HepG2 (cell line): Measurements from ENCODE around the gene EVA1A. TPM values are rescaled to one million over a fixed set of nuclear protein-coding genes. Genes with fewer than 3 reads are reported as not detected.
A peak's percentile ranks its signal among the peaks of the same experiment; 100 is the strongest.

ENCODE experiments used
- ATAC-seq: fragments of 200-7000 bp; cut with Tn5 transposase; 3 replicates; pipeline ENCODE4 v1.9.1; 2020; ENCODE audit warnings: mild to moderate bottlenecking, moderate library complexity
- BruUV-seq: library from RNA; stranded (reverse); fragments of 400-500 nt; replicated peaks from 2 replicates; lab custom pipeline; 2021; lab: Mats Ljungman, UMichigan
- CTCF ChIA-PET: fragments of 300-600 bp; formaldehyde crosslinking; extraction: SDS; loops from one replicate; lab custom pipeline; 2021; ENCODE audit warnings: low total read pairs, inconsistent platforms, low intra/inter-chr PET ratio; lab: Yijun Ruan, JAX
- POLR2A ChIA-PET: fragments of 350-600 bp; sonication (Branson Sonifier 250); formaldehyde crosslinking; loops from one replicate; lab custom pipeline; 2020; ENCODE audit warnings: antibody characterized with exemption, inconsistent platforms; lab: Yijun Ruan, JAX
- DNase-seq: peaks from one replicate; pipeline ENCODE4 v3.0.0-alpha.2; 2015; ENCODE audit warnings: low spot score
- FAIRE-seq: peaks from 3 replicates; lab custom pipeline; 2011; peaks lifted over from hg19 to GRCh38; lab: Jason Lieb, UNC
- H2AFZ ChIP-seq: one replicate; pipeline ENCODE4 v1.6.1; 2011; ENCODE audit warnings: low read length, inconsistent platforms
- H3K27ac ChIP-seq: fragments of 300-600 bp; 3 replicates; pipeline ENCODE4 v1.8.0; 2011; ENCODE audit warnings: mixed run types, mild to moderate bottlenecking, mixed read lengths, low read length, inconsistent platforms; ENCODE audit not compliant: insufficient read depth; ENCODE audit errors: extremely low read length
- H3K27me3 ChIP-seq, 2 experiments: fragments of 200-600 bp in 1 of 2; 2 replicates in 1 of 2; 3 replicates in 1 of 2; pipeline versions ENCODE4 v1.6.0 to v1.8.0; 2011; ENCODE audit warnings: low read length in 2 of 2, mild to moderate bottlenecking in 2 of 2, moderate library complexity in 2 of 2, inconsistent platforms in 1 of 2; ENCODE audit not compliant: insufficient read depth in 2 of 2, control insufficient read depth in 1 of 2
- H3K36me3 ChIP-seq, 2 experiments: fragments of 200-600 bp in 1 of 2; replicated peaks in 1 of 2; 2 replicates in 1 of 2; 3 replicates in 1 of 2; pipeline versions ENCODE4 v1.5.1 to v1.8.0; 2011; ENCODE audit warnings: low read length in 2 of 2, inconsistent platforms in 1 of 2; ENCODE audit not compliant: insufficient read depth in 2 of 2, control insufficient read depth in 1 of 2
- H3K4me1 ChIP-seq: 2 replicates; pipeline ENCODE4 v1.5.1; 2012; ENCODE audit warnings: low read length, inconsistent platforms; ENCODE audit not compliant: insufficient read depth
- H3K4me2 ChIP-seq: 2 replicates; pipeline ENCODE4 v1.6.0; 2011; ENCODE audit warnings: low read depth, low read length, inconsistent platforms
- H3K4me3 ChIP-seq, 3 experiments: fragments of 200-600 bp in 1 of 3; sonication (generic), shearing (Covaris generic) in 1 of 3; replicated peaks in 1 of 3; 2 replicates each; pipeline ENCODE4 v1.5.1; 2011 to 2016; ENCODE audit warnings: low read length in 3 of 3, inconsistent platforms in 2 of 3, low read depth in 2 of 3, mild to moderate bottlenecking in 2 of 3, control low read depth in 1 of 3, mixed read lengths in 1 of 3; ENCODE audit not compliant: insufficient read depth in 1 of 3
- H3K79me2 ChIP-seq: one replicate; pipeline ENCODE4 v1.6.1; 2011; ENCODE audit warnings: low read length, inconsistent platforms; ENCODE audit not compliant: insufficient read depth
- H3K9ac ChIP-seq: 2 replicates; pipeline ENCODE4 v1.6.0; 2011; ENCODE audit warnings: mild to moderate bottlenecking, low read depth, low read length, inconsistent platforms; ENCODE audit not compliant: insufficient read depth
- H3K9me3 ChIP-seq: 2 replicates; pipeline ENCODE4 v1.5.1; 2012; ENCODE audit warnings: mild to moderate bottlenecking, low read length
- H4K20me1 ChIP-seq: 2 replicates; pipeline ENCODE4 v1.6.0; 2011; ENCODE audit warnings: inconsistent platforms, mild to moderate bottlenecking, low read length, moderate library complexity; ENCODE audit not compliant: insufficient read depth
- RARG ChIP-seq: sonication (generic); formaldehyde crosslinking; IDR thresholded peaks from 2 replicates; pipeline ENCODE4 v1.4.0; 2020; ENCODE audit warnings: low read depth, mild to moderate bottlenecking, missing genetic modification reagents
- RBM22 ChIP-seq: fragments of 200-400 bp; formaldehyde crosslinking; optimal IDR thresholded peaks from 2 replicates; pipeline ENCODE3; 2017; ENCODE audit warnings: mild to moderate bottlenecking, low read length, moderate library complexity
- RNF2 ChIP-seq: fragments of 450-650 bp; conservative IDR thresholded peaks from 2 replicates; pipeline ENCODE4 v1.6.1; 2016; ENCODE audit warnings: low read depth
- TEAD3 ChIP-seq: optimal IDR thresholded peaks from 2 replicates; pipeline ENCODE3; 2016; ENCODE audit warnings: borderline replicate concordance
- WGBS: methylation state at CpG from one replicate; pipeline ENCODE4 v1.1.6; 2017; ENCODE audit warnings: low lambda C conversion rate; 5-methylcytosine and 5-hydroxymethylcytosine counted together
- in situ Hi-C: cut with HindIII; loops from 2 replicates; pipeline ENCODE4 v1.10.0; 2017; ENCODE audit warnings: low pct_unique_long_range_greater_than_20kb; ENCODE audit not compliant: extremely low pct_ligation_motif_present
- intact Hi-C: fragments of 100-400 bp; cut with micrococcal nuclease; formaldehyde crosslinking; loops from one replicate; pipeline ENCODE4 v1.10.0; 2022; ENCODE audit not compliant: unreplicated experiment
- polyA plus RNA-seq, 8 experiments: library from polyadenylated mRNA; depleted of rRNA in 3 of 8; stranded (reverse) in 7 of 8; unstranded in 1 of 8; fragments of >200 nt; fragmentation: Illumina TruSeq in 4 of 8; extraction: Trizol in 4 of 8; gene quantifications; 2 replicates each; pipeline versions ENCODE4 v1.2.1 to v1.2.3, GENCODE V29; 2011 to 2016; ENCODE audit warnings: low read depth in 4 of 8, missing spikeins in 1 of 8, mixed read lengths in 1 of 8; ENCODE audit not compliant: insufficient read depth in 1 of 8
- total RNA-seq, 5 experiments: library from RNA; depleted of rRNA; stranded (reverse); fragments of >200 nt; fragmentation: Illumina TruSeq; extraction: Trizol; gene quantifications; 2 replicates each; pipeline ENCODE4 v1.2.3, GENCODE V29; 2016; ENCODE audit warnings: low read depth in 1 of 5
- TF ChIP-seq, protein P1 (sequence below): sonication (generic); formaldehyde crosslinking; IDR thresholded peaks from 2 replicates; pipeline ENCODE4 v1.5.0; 2020; ENCODE audit warnings: missing genetic modification reagents

The EVA1A gene
- total and polyA plus RNA-seq, 2 of the 13 experiments (the other 11 are each of a cell fraction or from before 2014, with no cell fraction given): 57.5 to 57.8 TPM

DNA sequence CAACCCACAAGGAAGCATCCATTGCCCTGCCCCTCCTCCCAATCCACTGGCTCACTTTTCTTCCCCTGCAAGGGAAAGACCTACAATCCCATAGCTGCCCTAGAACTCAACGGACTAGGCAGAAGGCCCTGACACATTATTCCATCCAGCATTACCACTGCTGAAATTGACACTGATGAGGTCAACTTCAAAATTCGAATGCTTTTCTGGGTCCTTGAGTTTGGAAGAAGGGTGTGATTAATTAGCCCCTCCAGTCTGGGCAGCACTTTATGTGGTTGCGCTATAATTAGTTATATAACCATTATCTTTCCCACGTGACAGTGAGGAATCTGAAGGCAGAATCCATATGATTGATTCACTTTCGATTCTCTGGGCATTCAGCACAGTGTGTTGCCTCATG is 55.7 kb downstream of the EVA1A start:
- POLR2A ChIA-PET: no interaction called here
- CTCF ChIA-PET: no interaction called here
- H3K9ac ChIP-seq: no peak overlapping the region
- H3K4me2 ChIP-seq: no peak overlapping the region
- H3K27me3 ChIP-seq: no peaks in the 10 kb centered on the region
- no peak overlapping the region for H3K27ac ChIP-seq
- H2AFZ ChIP-seq: no peak overlapping the region
- TF ChIP-seq RNF2 (no peak), RBM22 (peak; percentile 60)
- in situ Hi-C loops (no loop called here), intact Hi-C loops (no loop called here)
- H3K4me1 ChIP-seq: peaks cover 27% of the 10 kb centered on the region
- no TSS peak for BruUV-seq
- 99% methylated on average over 5 of the region's 5 CpGs for WGBS
- no peak overlapping the region for H3K4me3 ChIP-seq
- no peaks in the 10 kb centered on the region for H4K20me1 ChIP-seq
- peaks cover 31 to 82% of the 10 kb centered on the region in 2 experiments for H3K36me3 ChIP-seq
- FAIRE-seq (no peak), DNase-seq (no peak), ATAC-seq (no peak)
- H3K79me2 ChIP-seq: peaks cover 83% of the 10 kb centered on the region
- no peaks in the 10 kb centered on the region for H3K9me3 ChIP-seq

DNA sequence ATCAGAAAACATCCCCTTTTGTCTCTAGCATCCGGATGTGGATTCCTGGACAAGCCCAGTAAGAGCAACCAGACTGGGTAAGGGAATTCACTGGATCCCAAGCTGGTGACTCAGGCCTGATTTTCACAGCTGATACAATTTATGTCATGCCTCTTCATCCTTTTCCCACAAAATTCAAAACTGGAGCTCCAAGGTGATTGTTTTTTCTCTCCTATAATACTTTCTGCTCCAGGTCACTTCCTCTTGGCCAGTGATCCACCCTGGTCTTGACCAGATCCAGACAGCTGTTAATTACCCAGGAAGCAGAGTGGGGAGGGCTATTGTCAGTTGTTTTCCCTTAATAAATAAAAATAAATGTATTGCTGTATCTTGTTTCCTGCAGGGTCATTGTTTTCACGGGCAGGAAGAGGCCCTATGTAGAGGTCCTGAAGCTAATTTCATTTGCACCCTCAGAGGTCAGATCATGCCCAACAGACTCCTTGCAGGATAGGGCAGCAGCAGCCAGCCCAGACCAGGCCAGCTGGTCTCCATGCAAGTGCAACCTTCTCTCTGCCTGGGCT is 57.6 kb downstream of the EVA1A start:
- DNase-seq: no peak
- Histone ChIP-seq H3K79me2 (peaks cover 87% of the 10 kb centered on the region), H3K36me3 (peaks cover 34 to 83% of the 10 kb centered on the region in 2 experiments), H3K27ac (no peak overlapping the region), H4K20me1 (no peaks in the 10 kb centered on the region), H2AFZ (no peak overlapping the region), H3K4me2 (no peak overlapping the region), H3K4me3 (no peak overlapping the region), H3K9ac (no peak overlapping the region), H3K27me3 (no peaks in the 10 kb centered on the region), H3K4me1 (peaks cover 46% of the 10 kb centered on the region), H3K9me3 (no peaks in the 10 kb centered on the region)
- in situ Hi-C loops: no loop called here
- TF ChIP-seq RARG (CRISPR knock-in tag): no peak
- TF ChIP-seq, protein P1, sequence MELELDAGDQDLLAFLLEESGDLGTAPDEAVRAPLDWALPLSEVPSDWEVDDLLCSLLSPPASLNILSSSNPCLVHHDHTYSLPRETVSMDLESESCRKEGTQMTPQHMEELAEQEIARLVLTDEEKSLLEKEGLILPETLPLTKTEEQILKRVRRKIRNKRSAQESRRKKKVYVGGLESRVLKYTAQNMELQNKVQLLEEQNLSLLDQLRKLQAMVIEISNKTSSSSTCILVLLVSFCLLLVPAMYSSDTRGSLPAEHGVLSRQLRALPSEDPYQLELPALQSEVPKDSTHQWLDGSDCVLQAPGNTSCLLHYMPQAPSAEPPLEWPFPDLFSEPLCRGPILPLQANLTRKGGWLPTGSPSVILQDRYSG (CRISPR knock-in tag): peak; percentile 16; the same call in 1 of the 2 replicates
- TF ChIP-seq TEAD3: peak; percentile 11
- intact Hi-C loops: no loop called here
- WGBS: 94% methylated on average over 2 of the region's 2 CpGs
- ChIA-PET POLR2A (interaction anchor here (1.8 to 2.2 kb wide), 3 partner anchors 14 to 68 kb away, joined by 4 to 6 read pairs (median 5); no protein-coding TSS in a partner anchor), CTCF (no interaction called here)
- no peak for FAIRE-seq
- ATAC-seq: no peak
- BruUV-seq: no TSS peak
